Type B pancreatic cell (in vitro differentiated cells): Measurements from ENCODE around the gene GP9. TPM values are rescaled to one million over a fixed set of nuclear protein-coding genes. Genes with fewer than 3 reads are reported as not detected.

Experiments
- DNase-seq: peaks from one replicate; pipeline ENCODE4 v3.0.0; 2021; ENCODE audit warnings: mixed read lengths; ENCODE audit not compliant: unreplicated experiment; ENCODE audit errors: extremely low spot score
- H3K27ac Mint-ChIP-seq: 2 replicates; pipeline ENCODE4 v1.8.0; 2021; ENCODE audit warnings: mild to moderate bottlenecking, mixed read lengths
- H3K27me3 Mint-ChIP-seq: 2 replicates; pipeline ENCODE4 v1.8.0; 2021; ENCODE audit warnings: mixed read lengths
- H3K36me3 Mint-ChIP-seq: 2 replicates; pipeline ENCODE4 v1.8.0; 2021; ENCODE audit warnings: mixed read lengths
- H3K4me1 Mint-ChIP-seq: one replicate; pipeline ENCODE4 v1.8.0; 2021; ENCODE audit warnings: mixed read lengths; ENCODE audit not compliant: unreplicated experiment
- H3K4me3 Mint-ChIP-seq: 2 replicates; pipeline ENCODE4 v1.8.0; 2021; ENCODE audit warnings: mild to moderate bottlenecking, mixed read lengths
- H3K9me3 Mint-ChIP-seq: 2 replicates; pipeline ENCODE4 v1.8.0; 2021; ENCODE audit warnings: mixed read lengths
- total RNA-seq: library from RNA; stranded (reverse); gene quantifications from 2 replicates; pipeline ENCODE4 v1.2.1, GENCODE V29; 2021; ENCODE audit warnings: low replicate concordance
- TF ChIP-seq, protein P1 (sequence below): fragments of 200-600 bp; sonication (generic); conservative IDR thresholded peaks from 2 replicates; pipeline ENCODE4 v1.5.0; 2021; ENCODE audit warnings: antibody characterized with exemption, mild to moderate bottlenecking

GP9 gene
- total RNA-seq, 1 donor from 2014 or later: not detected

DNA sequence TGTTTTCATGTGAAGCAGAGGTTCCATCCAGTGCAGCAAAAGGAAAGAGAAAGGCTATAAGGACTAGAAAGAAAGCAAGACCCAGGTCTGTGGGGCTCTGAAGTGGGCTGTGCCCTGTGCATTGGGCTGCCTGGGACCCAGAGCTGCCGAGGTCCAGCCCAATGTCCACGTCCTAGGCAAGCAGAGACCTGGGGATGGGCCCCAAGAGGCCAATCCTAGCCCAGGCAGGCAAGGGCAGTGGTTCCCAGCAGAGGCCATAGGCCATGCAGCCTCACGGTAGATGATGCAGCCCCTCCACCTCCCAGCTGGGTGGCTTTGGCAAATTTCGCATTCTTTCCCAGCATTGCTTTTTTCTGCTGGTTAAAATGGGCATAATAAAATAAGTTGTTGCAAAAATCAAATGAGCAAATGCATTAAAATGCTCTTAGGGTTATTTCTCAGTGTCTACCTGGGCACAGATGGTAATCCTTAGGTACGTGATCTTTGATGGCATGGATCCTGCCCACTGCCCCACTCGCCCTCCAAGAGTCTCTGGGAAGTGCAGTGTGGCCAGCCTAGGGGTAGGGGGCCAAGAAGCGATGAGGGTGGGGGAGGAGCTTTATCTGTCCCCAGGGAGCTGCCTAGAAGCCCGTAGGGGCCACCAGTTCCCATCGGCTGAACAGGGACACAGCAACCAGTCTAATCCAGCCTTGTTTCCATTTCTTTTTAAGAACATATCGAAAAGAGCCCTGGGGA lies 22.3 kb upstream of the GP9 start:
- Mint-ChIP-seq H3K36me3 (no peaks in the 10 kb centered on the region), H3K27ac (no peak overlapping the region), H3K4me1 (no peaks in the 10 kb centered on the region), H3K27me3 (peaks cover 13% of the 10 kb centered on the region), H3K9me3 (no peaks in the 10 kb centered on the region), H3K4me3 (no peak overlapping the region)
- DNase-seq: no peak
- TF ChIP-seq, protein P1, sequence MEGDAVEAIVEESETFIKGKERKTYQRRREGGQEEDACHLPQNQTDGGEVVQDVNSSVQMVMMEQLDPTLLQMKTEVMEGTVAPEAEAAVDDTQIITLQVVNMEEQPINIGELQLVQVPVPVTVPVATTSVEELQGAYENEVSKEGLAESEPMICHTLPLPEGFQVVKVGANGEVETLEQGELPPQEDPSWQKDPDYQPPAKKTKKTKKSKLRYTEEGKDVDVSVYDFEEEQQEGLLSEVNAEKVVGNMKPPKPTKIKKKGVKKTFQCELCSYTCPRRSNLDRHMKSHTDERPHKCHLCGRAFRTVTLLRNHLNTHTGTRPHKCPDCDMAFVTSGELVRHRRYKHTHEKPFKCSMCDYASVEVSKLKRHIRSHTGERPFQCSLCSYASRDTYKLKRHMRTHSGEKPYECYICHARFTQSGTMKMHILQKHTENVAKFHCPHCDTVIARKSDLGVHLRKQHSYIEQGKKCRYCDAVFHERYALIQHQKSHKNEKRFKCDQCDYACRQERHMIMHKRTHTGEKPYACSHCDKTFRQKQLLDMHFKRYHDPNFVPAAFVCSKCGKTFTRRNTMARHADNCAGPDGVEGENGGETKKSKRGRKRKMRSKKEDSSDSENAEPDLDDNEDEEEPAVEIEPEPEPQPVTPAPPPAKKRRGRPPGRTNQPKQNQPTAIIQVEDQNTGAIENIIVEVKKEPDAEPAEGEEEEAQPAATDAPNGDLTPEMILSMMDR: no peak

DNA sequence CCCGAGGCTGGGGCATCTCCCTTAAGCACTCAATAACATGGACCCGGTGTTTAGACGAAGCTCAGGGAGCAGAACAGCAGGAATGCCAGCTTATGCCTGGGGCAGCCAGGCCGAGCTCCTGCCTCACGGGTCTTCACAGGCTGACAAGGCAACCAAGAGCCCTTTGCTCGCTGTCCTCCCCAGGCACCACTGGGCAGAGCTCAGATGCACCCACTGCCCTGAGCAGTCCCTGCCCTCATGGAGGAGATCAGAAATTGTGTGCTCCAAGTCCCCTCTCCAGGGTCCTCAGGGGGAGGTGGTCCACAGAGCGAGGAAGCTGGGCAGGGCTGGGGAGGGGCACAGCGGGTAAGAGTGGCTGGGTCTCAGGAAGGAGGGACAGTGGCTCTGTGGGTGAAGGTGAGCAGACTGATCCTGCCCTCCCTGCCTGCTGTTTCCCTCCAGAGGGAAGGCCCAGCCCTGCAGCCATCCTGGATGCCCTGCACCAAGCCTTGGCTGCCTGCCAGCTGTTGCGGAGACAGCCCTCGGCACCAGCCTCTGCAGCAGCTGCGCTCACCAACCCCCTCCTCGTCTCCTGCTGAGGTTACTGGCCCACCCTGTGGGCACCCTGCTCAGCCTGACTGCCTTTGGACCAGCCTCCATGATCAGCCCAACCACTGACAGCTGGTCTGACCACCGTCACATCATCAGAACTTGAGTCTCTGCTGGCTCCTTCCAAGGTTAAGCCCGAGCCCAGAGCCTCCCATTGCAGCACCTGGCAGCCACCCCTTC lies 21.1 kb upstream of the GP9 start:
- peaks cover 13% of the 10 kb centered on the region for H3K27me3 Mint-ChIP-seq
- no peaks in the 10 kb centered on the region for H3K9me3 Mint-ChIP-seq
- no peak overlapping the region for H3K4me3 Mint-ChIP-seq
- no peak for DNase-seq
- TF ChIP-seq, protein P1: no peak
- H3K36me3 Mint-ChIP-seq: no peaks in the 10 kb centered on the region
- H3K4me1 Mint-ChIP-seq: no peaks in the 10 kb centered on the region
- H3K27ac Mint-ChIP-seq: no peak overlapping the region

DNA sequence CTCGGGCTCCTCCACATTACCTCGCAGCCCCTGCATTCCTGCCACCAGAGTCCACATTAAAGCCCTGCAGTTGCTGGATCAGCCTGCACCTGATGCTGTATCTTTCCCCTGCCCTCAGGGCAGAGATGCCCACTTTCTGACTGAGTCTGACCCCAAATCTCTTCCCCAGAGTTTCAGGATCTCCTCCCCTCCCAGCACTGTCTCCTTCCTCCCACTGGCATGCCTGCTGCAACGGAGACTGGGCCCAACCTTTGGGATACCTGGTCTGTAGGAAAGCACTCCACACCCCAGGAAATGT lies 20.6 kb upstream of the GP9 start:
- H3K4me1 Mint-ChIP-seq: no peaks in the 10 kb centered on the region
- TF ChIP-seq, protein P1: no peak
- peaks cover 17% of the 10 kb centered on the region for H3K27me3 Mint-ChIP-seq
- DNase-seq: no peak
- H3K36me3 Mint-ChIP-seq: no peaks in the 10 kb centered on the region
- H3K27ac Mint-ChIP-seq: no peak overlapping the region
- H3K4me3 Mint-ChIP-seq: no peak overlapping the region
- H3K9me3 Mint-ChIP-seq: no peaks in the 10 kb centered on the region

DNA sequence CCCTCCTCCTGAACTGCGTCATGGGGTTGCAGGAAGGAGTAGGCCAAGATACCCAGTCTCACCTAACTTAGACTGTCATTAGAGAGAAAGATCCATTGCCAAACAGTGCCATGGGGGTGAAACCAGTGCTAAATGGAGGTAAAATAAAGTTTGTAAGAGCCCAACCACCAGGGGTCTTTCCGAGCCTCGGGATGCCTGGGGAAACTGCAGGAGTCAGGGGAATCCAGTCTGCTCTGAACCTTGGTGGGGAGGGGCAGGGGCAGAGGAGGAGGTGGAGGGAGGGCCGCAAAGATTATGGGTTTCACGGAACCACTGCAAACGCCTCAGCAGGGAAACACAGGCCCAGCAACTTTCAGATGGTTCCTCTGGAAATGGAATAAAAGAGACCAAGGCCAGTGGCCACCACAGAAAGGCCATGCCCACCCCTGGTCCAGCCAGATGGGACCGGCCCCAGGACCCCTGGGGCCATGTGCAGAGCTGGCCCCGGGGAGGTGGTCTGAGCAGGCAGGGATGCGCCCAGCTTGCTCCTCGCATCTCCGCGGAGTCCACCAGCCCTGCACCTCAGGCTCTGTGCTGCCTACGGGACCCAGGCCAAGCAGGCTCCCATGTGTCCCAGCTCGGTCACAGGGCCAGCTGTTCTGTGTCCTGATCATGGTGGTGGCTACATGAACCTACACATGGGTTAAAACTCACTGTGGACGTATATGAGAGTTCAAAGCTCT lies 19.8 kb upstream of the GP9 start:
- Mint-ChIP-seq H3K36me3 (no peaks in the 10 kb centered on the region), H3K9me3 (no peaks in the 10 kb centered on the region), H3K4me3 (no peak overlapping the region), H3K4me1 (no peaks in the 10 kb centered on the region), H3K27ac (no peak overlapping the region), H3K27me3 (peaks cover 17% of the 10 kb centered on the region)
- no peak for DNase-seq
- TF ChIP-seq, protein P1: no peak

- H3K4me3 Mint-ChIP-seq: no peak overlapping the region
- H3K27me3 Mint-ChIP-seq: peaks cover 18% of the 10 kb centered on the region
- H3K4me1 Mint-ChIP-seq: no peaks in the 10 kb centered on the region
- DNase-seq: no peak
- TF ChIP-seq, protein P1: no peak
- no peak overlapping the region for H3K27ac Mint-ChIP-seq
- peaks cover 7% of the 10 kb centered on the region for H3K9me3 Mint-ChIP-seq
- H3K36me3 Mint-ChIP-seq: no peaks in the 10 kb centered on the region
These were observed 14.9 kb upstream of the GP9 start for GRCh38 chr3:129045675-129046036.
